Testis (tissue), 2 donors: ENCODE results near the gene MTURN.

Experiments used
- POLR2A ChIP-seq: fragments of 450-650 bp; IDR thresholded peaks from one replicate; pipeline ENCODE4 v1.6.1; 2017; ENCODE audit warnings: antibody characterized with exemption, mild to moderate bottlenecking, moderate library complexity
- TF ChIP-seq, protein P1 (sequence below), 3 experiments: fragments of 450-650 bp in 2 of 3; fragments of 200-600 bp in 1 of 3; sonication (generic) in 1 of 3; IDR thresholded peaks; one replicate each; pipeline ENCODE4 v1.5.1; 2016 to 2019; ENCODE audit warnings: antibody characterized with exemption in 3 of 3, mild to moderate bottlenecking in 2 of 3, moderate library complexity in 1 of 3

DNA sequence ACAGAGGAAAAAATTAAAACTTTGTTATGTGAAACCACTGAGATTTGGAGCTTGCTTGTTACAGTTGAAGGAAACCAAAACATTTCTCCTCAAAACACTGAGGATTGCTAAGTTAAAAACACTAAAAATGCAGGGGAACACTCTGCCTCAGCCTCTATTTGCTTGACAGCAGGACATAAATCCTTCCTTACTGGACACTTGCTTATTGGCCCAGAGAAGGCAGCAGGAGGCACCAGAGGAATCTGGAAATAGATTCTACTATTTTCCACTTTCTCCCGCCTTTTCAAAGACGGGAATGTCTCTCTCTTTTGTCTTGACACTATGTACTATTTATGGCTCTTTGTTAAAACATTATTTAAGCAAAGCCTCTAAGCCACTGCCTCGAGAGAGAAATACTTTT is 67.9 kb downstream of the MTURN start:
- TF ChIP-seq, protein P1, sequence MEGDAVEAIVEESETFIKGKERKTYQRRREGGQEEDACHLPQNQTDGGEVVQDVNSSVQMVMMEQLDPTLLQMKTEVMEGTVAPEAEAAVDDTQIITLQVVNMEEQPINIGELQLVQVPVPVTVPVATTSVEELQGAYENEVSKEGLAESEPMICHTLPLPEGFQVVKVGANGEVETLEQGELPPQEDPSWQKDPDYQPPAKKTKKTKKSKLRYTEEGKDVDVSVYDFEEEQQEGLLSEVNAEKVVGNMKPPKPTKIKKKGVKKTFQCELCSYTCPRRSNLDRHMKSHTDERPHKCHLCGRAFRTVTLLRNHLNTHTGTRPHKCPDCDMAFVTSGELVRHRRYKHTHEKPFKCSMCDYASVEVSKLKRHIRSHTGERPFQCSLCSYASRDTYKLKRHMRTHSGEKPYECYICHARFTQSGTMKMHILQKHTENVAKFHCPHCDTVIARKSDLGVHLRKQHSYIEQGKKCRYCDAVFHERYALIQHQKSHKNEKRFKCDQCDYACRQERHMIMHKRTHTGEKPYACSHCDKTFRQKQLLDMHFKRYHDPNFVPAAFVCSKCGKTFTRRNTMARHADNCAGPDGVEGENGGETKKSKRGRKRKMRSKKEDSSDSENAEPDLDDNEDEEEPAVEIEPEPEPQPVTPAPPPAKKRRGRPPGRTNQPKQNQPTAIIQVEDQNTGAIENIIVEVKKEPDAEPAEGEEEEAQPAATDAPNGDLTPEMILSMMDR (IDR thresholded peaks at IDR 0.05) = no peak
- TF ChIP-seq POLR2A = no peak
